Calu3 (cell line): ENCODE results near the gene DSCAML1. TPM values are rescaled to one million over a fixed set of nuclear protein-coding genes. Genes with fewer than 3 reads are reported as not detected.

ENCODE experiments used
- BruUV-seq: library from RNA; stranded (reverse); fragments of 400-500 nt; replicated peaks from 2 replicates; lab custom pipeline; 2021; lab: Mats Ljungman, UMichigan
- CTCF ChIA-PET: fragments of 300-600 bp; sonication (Branson Sonifier 250); formaldehyde crosslinking; loops from one replicate; lab custom pipeline; 2022; ENCODE audit warnings: antibody characterized with exemption; lab: Charles Lee
- DNase-seq: peaks from one replicate; pipeline ENCODE4 v3.0.0; 2022
- H3K27ac Mint-ChIP-seq: one replicate; pipeline ENCODE4 v1.8.0; 2022; ENCODE audit warnings: mixed read lengths; ENCODE audit not compliant: unreplicated experiment
- H3K27me3 Mint-ChIP-seq: one replicate; pipeline ENCODE4 v1.8.0; 2022; ENCODE audit warnings: mixed read lengths; ENCODE audit not compliant: unreplicated experiment
- H3K36me3 Mint-ChIP-seq: one replicate; pipeline ENCODE4 v1.8.0; 2022; ENCODE audit warnings: mild to moderate bottlenecking, moderate library complexity, mixed read lengths; ENCODE audit not compliant: insufficient read depth, unreplicated experiment
- H3K4me1 Mint-ChIP-seq: one replicate; pipeline ENCODE4 v1.8.0; 2022; ENCODE audit warnings: mild to moderate bottlenecking, low read depth, mixed read lengths; ENCODE audit not compliant: unreplicated experiment
- H3K4me3 Mint-ChIP-seq: one replicate; pipeline ENCODE4 v1.8.0; 2022; ENCODE audit warnings: mild to moderate bottlenecking, low read depth, moderate library complexity, mixed read lengths; ENCODE audit not compliant: unreplicated experiment
- H3K9me3 Mint-ChIP-seq: one replicate; pipeline ENCODE4 v1.8.0; 2022; ENCODE audit warnings: low read depth, mixed read lengths; ENCODE audit not compliant: unreplicated experiment
- CTCF ChIP-seq: fragments of 200-600 bp; IDR thresholded peaks from one replicate; pipeline ENCODE4 v1.8.0; 2022; ENCODE audit warnings: antibody characterized with exemption; ENCODE audit not compliant: unreplicated experiment
- intact Hi-C: fragments of 100-400 bp; cut with micrococcal nuclease; formaldehyde crosslinking; loops from one replicate; pipeline ENCODE4 v1.10.0; 2022; ENCODE audit not compliant: unreplicated experiment
- total RNA-seq: library from RNA; stranded (reverse); gene quantifications from 2 replicates; pipeline ENCODE4 v1.2.3, GENCODE V29; 2022

DSCAML1 gene
- total RNA-seq, 1 experiment from 2014 or later: 0.07 TPM

GRCh38 chr11:117838901-117839300 lies 41.9 kb upstream of the DSCAML1 start:
- intact Hi-C loops: no loop called here
- Mint-ChIP-seq H3K4me3 (no peak overlapping the region), H3K27me3 (no peaks in the 10 kb centered on the region), H3K27ac (no peak overlapping the region), H3K9me3 (no peaks in the 10 kb centered on the region), H3K36me3 (no peaks in the 10 kb centered on the region), H3K4me1 (peaks cover 4% of the 10 kb centered on the region)
- no peak for DNase-seq
- no TSS peak for BruUV-seq
- TF ChIP-seq CTCF: no peak
- CTCF ChIA-PET: no interaction called here

- intact Hi-C loops: no loop called here
- Mint-ChIP-seq H3K36me3 (peaks cover 7% of the 10 kb centered on the region), H3K9me3 (no peaks in the 10 kb centered on the region), H3K27me3 (no peaks in the 10 kb centered on the region), H3K27ac (peak overlapping the region; percentile 23), H3K4me1 (peaks cover 12% of the 10 kb centered on the region), H3K4me3 (no peak overlapping the region)
- BruUV-seq: no TSS peak
- DNase-seq: no peak
- CTCF ChIA-PET: no interaction called here
- TF ChIP-seq CTCF: no peak
These were observed 40.8 kb upstream of the DSCAML1 start for GRCh38 chr11:117837791-117838190.

- intact Hi-C loops: no loop called here
- BruUV-seq: no TSS peak
- peak overlapping the region; percentile 23 for H3K27ac Mint-ChIP-seq
- no peaks in the 10 kb centered on the region for H3K27me3 Mint-ChIP-seq
- H3K4me1 Mint-ChIP-seq: peaks cover 18% of the 10 kb centered on the region
- no peak for DNase-seq
- peaks cover 7% of the 10 kb centered on the region for H3K36me3 Mint-ChIP-seq
- CTCF ChIA-PET: no interaction called here
- no peak for TF ChIP-seq CTCF
- no peak overlapping the region for H3K4me3 Mint-ChIP-seq
- H3K9me3 Mint-ChIP-seq: no peaks in the 10 kb centered on the region
These were observed 40.2 kb upstream of the DSCAML1 start for GRCh38 chr11:117837070-117837776.

- intact Hi-C loops: no loop called here
- no peaks in the 10 kb centered on the region for H3K9me3 Mint-ChIP-seq
- BruUV-seq: no TSS peak
- H3K4me1 Mint-ChIP-seq: peaks cover 18% of the 10 kb centered on the region
- TF ChIP-seq CTCF: no peak
- H3K4me3 Mint-ChIP-seq: no peak overlapping the region
- H3K27me3 Mint-ChIP-seq: no peaks in the 10 kb centered on the region
- CTCF ChIA-PET: no interaction called here
- no peak overlapping the region for H3K27ac Mint-ChIP-seq
- peaks cover 7% of the 10 kb centered on the region for H3K36me3 Mint-ChIP-seq
- no peak for DNase-seq
These were observed 39.3 kb upstream of the DSCAML1 start for GRCh38 chr11:117836077-117836960.
